ENCODE data around the gene HIKESHI.
"Not testable (repeated sequence)": the region's sequence is repeated elsewhere in the genome, so short reads cannot be mapped to it uniquely, and the experiment has no call there.

The HIKESHI gene, protein sequence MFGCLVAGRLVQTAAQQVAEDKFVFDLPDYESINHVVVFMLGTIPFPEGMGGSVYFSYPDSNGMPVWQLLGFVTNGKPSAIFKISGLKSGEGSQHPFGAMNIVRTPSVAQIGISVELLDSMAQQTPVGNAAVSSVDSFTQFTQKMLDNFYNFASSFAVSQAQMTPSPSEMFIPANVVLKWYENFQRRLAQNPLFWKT

DNA sequence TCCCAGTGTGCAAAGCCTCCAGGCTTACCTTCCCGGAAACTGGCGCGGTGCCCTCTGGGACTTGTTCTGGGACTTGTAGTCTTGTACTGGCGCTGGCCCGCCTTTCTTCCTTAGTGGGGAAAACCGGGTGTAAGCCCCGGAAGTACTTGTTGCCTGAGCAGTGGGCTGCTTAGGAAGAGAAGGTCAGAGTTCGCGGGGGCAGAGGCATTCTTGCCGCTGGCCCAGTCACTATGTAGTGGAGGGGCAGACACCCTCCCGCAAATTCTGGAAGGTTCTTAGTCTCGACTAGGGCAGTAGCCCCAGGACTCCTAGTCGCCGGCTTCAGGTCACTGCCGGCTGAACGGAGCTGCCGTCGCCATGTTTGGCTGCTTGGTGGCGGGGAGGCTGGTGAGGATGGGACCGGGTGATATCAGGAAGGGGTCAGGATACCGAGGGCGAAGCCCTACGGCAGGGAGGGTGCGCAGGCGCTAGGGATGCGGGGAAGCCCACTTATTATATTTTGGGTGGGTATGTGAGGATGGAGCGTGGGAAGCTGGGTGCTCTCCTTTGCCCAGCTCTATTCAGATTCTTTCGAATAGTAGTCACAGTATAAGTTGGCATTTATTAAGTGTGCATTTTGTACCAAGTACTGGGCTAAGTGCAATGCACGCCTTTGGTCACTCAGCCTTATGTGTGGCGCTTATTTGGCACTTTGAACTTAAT is at the start of gene HIKESHI:
HIKESHI (plus strand) TSS at position 149 of the 702 bp plus-strand sequence; CDS start at position 358, 209 bp downstream.
- DNase-seq (ENCODE audit: low read depth in 1 of 2, low spot score in 1 of 2): peak; percentile 86 to 88

DNA sequence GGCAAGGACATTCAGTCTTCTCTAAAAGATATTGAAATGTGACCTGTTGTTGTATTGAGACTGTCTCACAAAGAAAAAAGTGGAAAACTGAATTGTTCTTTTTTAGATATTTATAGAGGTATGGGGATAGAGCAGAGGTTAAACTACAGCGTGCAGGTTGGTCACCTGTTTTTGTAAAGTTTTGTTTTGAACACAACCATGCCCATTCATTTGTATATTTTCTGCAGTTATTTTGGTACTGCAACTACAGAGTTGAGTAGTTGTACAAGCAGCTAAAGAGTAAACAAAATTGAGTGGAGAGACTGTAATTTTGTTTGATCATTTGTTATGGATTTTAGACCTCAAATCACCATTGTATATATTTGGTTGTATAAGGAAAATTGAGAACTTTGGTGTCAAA is 46.1 kb upstream of the HIKESHI start:
- no peak for DNase-seq (ENCODE audit: low read depth in 1 of 2, low spot score in 1 of 2)

DNA sequence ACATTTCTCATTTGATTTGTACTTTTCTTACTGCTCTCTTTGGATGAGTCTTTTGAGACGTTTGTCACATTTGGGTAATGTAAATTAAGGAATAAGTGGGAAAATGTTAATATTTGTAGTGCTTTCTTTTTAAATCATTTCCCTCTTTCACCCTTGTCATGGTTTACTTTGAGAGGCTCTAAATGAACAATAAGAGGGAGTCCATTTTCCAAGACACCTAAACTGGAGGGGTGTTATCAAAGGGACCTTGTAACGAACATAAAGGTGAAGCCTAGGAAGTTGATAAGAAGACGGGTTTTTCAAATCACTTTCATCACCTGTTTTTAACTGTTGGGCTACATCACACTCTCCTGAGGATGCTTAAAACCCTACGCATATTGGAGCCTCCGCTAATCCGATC is 45.4 kb upstream of the HIKESHI start:
- no peak for DNase-seq (ENCODE audit: low read depth in 1 of 2, low spot score in 1 of 2)

DNA sequence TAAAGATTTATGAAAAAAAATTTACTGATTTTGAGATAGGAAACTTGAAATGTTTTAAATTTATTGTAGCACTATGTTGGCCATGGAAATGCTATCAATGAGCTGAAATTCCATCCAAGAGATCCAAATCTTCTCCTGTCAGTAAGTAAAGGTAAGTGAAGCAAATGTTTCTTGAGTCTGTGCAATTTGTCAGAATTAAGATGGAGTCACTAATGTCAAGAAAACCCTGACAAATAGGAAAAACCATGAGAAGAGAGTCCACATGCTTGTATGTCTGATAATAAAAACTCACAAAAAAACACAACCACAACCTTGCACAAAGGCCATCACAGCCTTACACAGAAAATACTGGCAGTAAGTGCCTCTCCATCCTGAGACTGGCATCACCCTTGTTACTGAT is 44.6 kb upstream of the HIKESHI start:
- DNase-seq (ENCODE audit: low read depth in 1 of 2, low spot score in 1 of 2): no peak

DNA sequence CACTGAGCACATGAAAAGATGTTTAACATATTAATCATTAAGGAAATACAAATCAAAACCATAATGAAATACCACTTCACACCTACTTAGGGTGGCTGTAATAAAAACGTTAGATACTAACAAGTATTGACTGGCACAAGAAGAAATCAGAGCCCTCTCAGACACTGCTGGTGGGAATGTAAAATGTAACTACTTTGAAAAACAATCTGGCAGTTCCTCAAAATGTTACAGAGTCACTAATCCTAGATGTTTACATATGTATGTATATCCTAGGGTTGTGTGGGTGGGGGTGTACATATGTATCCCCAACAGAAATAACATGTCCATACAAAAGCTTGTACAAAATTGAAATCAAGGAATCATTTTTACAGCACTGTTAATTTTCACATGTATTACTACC is 42.3 kb upstream of the HIKESHI start:
- DNase-seq (ENCODE audit: low read depth in 1 of 2, low spot score in 1 of 2): no peak

DNA sequence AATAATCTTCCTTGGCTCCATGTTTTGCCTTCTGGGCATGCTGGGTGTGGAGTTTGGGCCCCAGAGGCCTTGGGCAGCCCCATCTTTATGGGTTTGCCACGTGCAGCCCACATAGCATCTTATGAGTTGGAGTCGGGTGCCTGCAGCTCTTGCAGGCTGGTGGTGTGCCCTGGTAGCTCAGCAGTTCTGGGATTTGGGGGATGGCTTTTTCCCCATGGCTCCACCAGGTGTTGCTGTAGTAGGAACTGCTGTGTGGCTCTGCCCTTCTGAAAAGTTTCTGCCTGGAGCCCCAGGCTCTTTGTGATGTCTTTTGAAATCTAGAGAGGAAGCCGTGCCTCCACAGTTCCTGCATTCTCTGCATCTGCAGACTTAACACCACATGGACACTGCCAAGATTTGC is 40.7 kb upstream of the HIKESHI start:
- no peak for DNase-seq (ENCODE audit: low read depth in 1 of 2, low spot score in 1 of 2)

DNA sequence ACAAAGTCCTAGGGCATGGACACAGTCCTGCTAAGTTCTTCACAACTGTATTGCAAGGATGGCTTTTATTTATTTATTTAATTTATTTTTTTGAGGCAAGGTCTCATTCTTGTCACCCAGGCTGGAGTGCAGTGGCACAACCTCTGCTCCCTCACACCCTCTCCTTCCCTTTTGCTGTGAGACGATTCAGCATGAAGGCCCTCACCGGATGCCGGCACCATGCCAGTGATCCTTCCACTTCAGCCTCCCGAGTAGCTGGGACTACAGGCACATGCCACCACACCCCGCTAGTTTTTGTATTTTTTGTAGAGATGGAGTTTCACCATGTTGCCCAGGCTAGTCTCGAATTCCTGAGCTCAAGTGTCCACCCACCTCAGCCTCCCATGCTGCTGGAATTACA is 39.7 kb upstream of the HIKESHI start:
- DNase-seq (ENCODE audit: low read depth in 1 of 2, low spot score in 1 of 2): no peak

DNA sequence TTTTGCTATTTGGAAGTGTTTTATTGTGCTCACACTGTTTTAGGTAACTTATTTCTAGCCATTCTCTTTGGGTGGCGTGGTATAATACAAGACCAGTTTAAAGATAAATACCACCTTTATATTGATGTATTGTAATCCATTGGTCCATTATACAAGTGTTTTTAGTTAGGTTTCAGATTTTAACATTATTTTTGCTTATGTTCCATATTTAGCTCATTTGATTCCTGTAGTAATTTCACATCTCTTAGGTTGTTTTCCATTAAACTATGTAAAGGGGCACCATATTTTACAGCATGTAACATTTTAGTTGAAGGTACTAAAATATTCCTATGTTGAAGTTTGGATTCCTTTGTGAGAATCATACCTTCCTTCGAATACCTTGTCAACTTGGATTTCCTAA is 37.4 kb upstream of the HIKESHI start:
- no peak for DNase-seq (ENCODE audit: low read depth in 1 of 2, low spot score in 1 of 2)

DNA sequence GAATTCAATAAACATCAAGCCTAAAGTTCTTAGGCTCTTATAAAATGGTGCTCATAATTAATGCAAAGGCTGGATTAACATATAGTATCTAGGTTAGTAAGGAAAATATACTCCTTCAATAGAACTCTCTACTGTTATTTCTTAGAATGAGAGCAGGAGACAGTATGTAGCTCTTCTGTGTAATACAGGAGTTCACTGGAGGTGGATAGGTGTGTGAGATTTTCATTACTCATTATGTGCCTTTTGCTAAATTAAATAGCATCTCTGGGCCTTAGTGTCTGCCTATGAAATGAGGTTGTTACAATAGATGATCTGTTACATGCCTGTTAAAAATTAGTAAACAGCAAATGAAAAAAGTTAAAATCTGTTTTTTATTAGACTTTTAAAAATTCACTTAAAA is 36.8 kb upstream of the HIKESHI start:
- no peak for DNase-seq (ENCODE audit: low read depth in 1 of 2, low spot score in 1 of 2)

DNA sequence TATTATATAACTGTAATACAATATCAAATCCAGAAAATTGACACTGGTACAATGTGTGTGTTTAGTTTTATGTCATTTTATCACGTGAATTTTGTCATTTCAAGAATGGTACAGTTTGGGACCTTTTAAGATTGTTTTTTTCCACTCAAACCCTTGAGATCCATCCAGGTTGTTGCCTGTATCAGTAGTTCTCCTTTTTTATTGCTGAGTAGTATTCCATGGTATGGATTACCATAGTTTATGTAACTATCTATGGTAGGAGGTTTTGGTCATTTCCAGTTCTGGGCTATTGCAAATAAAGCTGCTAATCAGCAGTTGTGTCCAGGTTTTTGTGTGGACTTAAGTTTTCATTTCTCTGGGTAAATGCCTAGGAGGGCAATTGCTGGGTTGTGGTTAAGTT is 32.4 kb upstream of the HIKESHI start:
- no peak for DNase-seq (ENCODE audit: low read depth in 1 of 2, low spot score in 1 of 2)

DNA sequence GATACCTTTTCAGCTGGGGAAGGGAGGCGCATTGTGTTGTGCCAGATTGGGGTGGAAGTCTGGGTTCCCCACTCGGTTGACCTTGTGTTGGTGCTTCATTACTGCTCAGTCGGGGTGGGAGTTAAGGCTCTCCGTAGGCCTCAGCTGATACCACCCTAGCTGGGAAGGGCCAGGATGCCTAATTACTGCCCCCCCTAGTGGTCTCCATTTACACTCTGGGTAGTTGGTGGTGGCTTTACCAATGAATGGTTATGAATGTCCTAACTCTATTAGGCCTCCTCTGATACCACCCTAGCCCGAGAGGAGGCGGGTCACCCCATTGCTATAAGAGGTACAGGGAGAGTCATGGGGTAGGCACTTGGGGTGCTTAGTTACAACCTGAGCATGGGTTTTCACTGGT is 27.5 kb upstream of the HIKESHI start:
- DNase-seq (ENCODE audit: low read depth in 1 of 2, low spot score in 1 of 2): no peak

DNA sequence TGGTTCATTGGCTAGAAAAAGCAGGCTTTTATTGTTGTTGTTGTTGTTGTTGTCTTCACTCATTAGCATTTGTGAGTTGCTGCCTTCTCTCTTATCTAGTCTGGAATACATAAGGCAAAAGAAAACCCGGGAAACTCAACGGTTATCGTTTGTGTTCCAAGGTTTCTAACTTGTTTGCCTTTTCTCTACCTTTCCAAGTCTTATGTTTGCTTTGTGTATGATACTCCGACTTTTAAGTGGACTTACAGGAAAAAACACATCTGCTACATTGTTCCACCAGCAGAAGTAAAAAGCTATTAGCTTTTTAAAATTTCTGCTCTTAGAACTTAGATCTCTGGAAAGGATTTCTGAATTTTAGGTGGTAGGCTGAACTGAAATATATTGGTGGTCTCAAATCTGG is 27.0 kb upstream of the HIKESHI start:
- DNase-seq (ENCODE audit: low read depth in 1 of 2, low spot score in 1 of 2): no peak

DNA sequence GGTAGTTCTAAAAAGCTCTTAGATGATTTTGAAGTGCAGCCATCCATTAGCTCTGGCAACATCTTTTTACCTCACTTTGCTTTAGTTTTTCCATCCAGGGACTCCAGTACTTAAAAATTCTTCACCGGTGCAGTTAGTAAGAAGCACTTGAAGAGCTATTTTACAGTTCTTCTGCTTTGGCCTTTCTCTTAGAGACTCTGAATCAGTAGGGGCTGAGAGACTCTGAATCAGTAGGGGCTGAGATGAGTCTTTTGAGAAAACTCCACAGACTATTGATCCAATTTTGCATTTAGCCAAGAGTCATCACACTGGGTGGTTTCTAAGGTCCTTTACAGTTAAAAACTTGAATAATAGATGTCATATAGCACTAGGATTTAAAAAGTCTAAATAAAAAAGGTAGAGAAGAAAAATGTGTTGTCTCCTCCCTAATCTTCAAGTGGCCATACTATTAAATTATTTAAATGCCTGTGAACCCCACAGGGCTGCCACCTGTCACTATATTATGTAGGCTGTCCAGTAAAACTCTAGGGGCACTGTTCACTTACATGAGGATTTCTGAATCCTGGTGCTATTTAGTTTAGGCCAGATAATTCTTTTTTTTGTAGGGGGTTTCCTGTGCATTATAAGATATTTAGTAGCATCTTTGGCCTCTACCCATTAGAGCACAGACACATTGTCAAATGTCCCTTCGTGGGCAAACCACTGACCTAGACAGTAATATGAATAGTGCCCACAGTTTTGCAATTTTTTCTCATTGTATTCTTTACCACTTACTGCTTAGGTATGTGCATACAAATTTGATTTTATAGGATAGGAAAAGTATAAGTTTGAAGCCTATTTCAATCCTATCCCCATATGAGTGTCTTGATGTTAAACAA is 26.3 kb upstream of the HIKESHI start:
- DNase-seq (ENCODE audit: low read depth in 1 of 2, low spot score in 1 of 2): no peak

DNA sequence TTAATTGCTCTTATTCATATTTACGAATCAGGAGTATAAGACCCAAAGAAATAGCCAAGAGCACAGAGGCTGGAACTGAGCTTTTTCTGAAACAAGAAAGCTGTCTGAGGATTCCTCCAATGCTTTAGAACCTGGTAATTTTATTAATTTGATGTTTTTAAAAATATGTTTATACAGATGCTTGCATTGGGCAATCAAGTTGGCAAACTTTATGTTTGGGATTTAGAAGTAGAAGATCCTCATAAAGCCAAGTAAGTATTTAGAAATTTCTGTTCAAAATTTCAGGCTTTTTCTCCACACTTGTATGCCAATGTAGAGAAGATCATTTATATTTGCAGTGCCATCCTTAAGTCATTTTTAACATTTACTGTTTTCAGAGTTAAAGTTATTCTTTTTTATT is 24.3 kb upstream of the HIKESHI start:
- no peak for DNase-seq (ENCODE audit: low read depth in 1 of 2, low spot score in 1 of 2)

DNA sequence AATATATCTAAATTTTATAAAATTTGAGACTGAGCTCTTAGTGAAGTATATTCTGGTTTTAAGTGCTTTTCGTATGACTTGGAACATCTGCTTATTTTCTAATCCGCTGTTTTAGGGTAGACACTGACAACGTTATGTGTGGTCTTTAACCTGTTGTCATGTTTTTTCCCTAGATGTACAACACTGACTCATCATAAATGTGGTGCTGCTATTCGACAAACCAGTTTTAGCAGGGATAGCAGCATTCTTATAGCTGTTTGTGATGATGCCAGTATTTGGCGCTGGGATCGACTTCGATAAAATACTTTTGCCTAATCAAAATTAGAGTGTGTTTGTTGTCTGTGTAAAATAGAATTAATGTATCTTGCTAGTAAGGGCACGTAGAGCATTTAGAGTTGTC is 23.8 kb upstream of the HIKESHI start:
- DNase-seq (ENCODE audit: low read depth in 1 of 2, low spot score in 1 of 2): no peak

DNA sequence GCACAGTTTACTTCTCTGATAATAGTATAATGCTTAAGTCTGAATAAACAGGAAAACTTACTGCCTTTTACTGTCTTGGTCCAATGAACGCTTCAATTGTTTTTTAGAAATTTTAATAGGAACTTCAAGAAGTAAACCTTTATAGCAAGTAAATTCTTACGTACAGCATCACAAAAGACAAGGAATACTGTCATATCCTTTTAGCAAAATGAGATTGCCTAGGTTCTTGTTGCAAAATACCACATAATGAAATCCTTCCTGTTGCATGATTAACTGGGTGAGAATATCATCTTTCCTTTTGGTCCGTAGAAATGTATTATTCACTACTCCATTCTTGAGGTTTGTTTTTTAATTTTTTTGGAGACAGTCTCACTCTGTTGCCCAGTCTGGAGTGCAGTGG is 22.3 kb upstream of the HIKESHI start:
- DNase-seq (ENCODE audit: low read depth in 1 of 2, low spot score in 1 of 2): no peak

DNA sequence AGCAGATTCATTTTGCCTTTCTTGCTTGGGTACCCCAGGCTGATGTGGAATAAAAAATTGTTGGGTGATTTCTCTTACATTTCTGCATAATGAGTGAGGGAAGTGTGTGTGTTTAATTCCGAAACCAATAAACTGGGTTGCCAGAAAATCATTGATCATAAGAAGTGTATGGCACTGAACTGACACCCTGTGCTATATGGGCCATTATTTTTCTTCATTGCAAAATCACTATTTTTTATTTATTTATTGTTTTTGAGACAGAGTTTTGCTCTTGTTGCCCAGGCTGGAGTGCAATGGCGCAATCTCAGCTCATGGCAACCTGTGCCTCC is 14.6 kb upstream of the HIKESHI start:
- no peak for DNase-seq (ENCODE audit: low read depth in 1 of 2, low spot score in 1 of 2)

DNA sequence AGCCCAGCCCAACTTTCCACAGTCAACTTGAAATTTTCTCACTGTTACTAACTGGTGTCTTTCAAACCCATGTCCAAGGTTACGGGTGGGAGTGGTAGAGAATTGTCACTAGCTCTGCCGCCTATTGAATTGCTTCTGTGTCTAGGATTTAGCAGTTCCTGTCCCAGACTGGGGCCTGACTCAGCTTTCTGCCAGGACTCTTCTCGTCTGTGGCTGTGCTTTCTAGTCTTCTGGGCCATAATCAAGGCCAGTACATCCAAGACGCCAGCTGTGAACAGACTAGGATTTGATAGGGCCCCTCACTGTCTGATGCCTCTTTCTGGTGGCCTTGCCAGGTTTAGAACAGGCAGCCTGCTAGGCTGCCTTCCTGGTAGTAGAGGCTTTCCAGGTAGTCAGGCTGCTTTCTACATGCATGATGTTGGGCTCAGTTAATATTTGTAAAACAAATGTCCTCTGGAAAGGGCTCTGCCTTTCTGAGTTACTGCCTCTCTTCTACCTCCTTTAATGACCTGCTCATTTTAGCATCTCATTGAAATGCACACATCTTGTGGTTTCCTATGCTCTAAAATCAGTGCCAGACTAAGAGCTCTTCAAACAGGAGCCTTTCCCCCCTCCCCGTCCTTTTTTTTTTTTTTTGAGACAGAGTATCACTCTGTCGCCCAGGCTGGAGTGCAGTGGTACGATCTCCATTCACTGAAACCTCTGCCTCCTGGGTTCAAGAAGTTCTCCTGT is 13.1 kb upstream of the HIKESHI start:
- no peak for DNase-seq (ENCODE audit: low read depth in 1 of 2, low spot score in 1 of 2)

DNA sequence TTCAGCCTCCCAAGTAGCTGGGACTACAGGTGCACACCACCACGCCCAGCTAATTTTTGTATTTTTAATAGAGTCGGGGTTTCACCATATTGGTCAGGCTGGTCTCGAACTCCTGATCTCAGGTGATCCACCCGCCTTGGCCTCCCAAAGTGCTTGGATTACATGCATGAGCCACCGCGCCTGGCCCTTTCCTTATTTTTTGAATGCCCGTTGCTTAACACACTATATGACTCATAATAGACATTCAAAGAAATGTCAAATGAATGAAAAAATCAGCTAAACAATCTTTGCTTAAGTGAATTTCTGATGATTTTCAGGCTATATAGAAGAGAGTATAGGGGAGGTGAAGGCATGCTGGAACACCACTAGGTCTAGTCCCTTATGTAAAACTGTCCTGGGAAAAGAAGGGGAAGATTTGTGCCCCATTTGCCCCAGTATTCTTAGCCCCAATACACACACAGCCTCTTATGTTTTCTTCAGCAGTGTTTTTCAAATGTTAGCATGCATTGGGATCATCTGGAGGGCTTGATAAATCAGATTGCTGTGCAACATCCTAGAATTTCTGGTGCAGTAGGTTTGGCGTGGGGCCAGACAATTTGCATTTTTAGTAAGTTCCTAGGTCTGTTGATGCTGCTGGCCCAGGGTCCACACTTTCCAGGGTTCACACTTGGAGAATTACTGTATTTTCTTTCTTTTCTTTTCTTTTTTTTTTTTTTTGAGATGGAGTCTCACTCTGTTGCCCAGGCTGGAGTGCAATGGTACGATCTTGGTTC is 12.3 kb upstream of the HIKESHI start:
- not testable (repeated sequence) for DNase-seq (ENCODE audit: low read depth in 1 of 2, low spot score in 1 of 2)

DNA sequence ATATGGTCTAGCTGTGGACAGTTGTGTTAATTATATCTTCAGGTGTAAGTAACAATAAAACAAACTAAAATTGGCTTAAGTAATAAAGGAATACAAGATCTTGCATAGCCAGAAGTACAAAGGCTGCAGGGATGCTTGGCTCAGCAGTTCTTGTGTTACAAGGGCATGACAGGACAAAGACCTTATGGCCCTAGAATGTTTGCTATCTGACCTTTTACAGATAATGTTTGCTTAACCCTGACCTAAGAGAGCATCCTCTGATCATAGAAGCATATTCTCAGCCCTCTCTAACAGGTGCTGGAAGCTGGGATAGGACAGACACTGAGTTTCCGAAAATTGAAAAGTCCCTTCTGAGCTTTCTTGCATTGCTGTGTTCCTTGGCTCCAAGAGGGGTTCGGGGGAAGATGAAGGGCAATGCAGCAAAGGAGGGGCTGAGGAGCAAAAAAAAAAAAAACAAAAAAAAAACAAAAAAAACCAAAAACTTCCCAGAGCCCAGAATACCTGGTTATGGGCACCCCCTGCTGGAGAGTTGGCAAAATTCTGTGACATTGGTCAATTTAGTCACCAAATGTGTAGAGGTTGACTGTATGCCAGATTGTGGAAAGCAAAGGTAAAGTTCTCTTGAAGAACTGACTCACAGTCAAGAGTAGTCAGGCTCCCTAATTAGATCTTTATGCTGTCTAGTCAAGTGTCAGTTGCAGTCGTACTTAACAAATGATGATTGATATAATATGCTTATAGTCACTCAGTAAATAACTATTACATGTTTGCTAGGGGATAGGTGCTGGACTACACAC is 10.4 kb upstream of the HIKESHI start:
- DNase-seq (ENCODE audit: low read depth in 1 of 2, low spot score in 1 of 2): peak in 1 of 2 donors; percentile 50

Measured in activated T-helper 1 cell treated with anti-CD3 and anti-CD28 coated beads, Interleukin-2, amount 50 U/mL, for 16 hours (primary cell).